GM19023 (cell line): Measurements from ENCODE around the gene DCP1A.
"Not testable (repeated sequence)": the region's sequence is repeated elsewhere in the genome, so short reads cannot be mapped to it uniquely, and the experiment has no call there.

Experiments
- ATAC-seq: cut with Tn5 transposase; IDR thresholded peaks from one replicate; pipeline ENCODE4 v1.9.1; 2021; ENCODE audit warnings: mild to moderate bottlenecking, moderate library complexity; ENCODE audit not compliant: unreplicated experiment

The DCP1A gene

GRCh38 chr3:53347261-53348064, at the start of gene DCP1A:
Gene DCP1A, minus strand, starts transcription at chr3:53347543. Its CDS starts 26 bp downstream, at chr3:53347517.
- ATAC-seq: peak; percentile 96

GRCh38 chr3:53384465-53385423, 37.4 kb upstream of the DCP1A start:
- no peak for ATAC-seq

- no peak for ATAC-seq
These were observed 34.8 kb upstream of the DCP1A start for GRCh38 chr3:53382106-53382505.

- no peak for ATAC-seq
These were observed 33.0 kb upstream of the DCP1A start for GRCh38 chr3:53380306-53380705.

GRCh38 chr3:53379898-53380297, 32.6 kb upstream of the DCP1A start:
- ATAC-seq: no peak

- ATAC-seq: no peak
These were observed 30.5 kb upstream of the DCP1A start for GRCh38 chr3:53377794-53378193.

- no peak for ATAC-seq
These were observed 29.3 kb upstream of the DCP1A start for GRCh38 chr3:53376679-53377078.

GRCh38 chr3:53375019-53375418, 27.7 kb upstream of the DCP1A start:
- peak; percentile 45 for ATAC-seq

GRCh38 chr3:53370719-53371118, 23.4 kb upstream of the DCP1A start:
- not testable (repeated sequence) for ATAC-seq

GRCh38 chr3:53361852-53362251, 14.5 kb upstream of the DCP1A start:
- ATAC-seq: no peak

- ATAC-seq: no peak
These were observed 10.1 kb upstream of the DCP1A start for GRCh38 chr3:53357458-53357857.

GRCh38 chr3:53354945-53355498, 7.7 kb upstream of the DCP1A start:
- ATAC-seq: no peak

GRCh38 chr3:53353202-53353601, 5.9 kb upstream of the DCP1A start:
- no peak for ATAC-seq

- ATAC-seq: no peak
These were observed 3.3 kb upstream of the DCP1A start for GRCh38 chr3:53350652-53351051.

GRCh38 chr3:53348118-53348517, 775 bp upstream of the DCP1A start:
- ATAC-seq: not testable (repeated sequence)

- ATAC-seq: peak; percentile 10
These were observed 452 bp downstream of the DCP1A start for GRCh38 chr3:53346922-53347260.

GRCh38 chr3:53346514-53346913, 829 bp downstream of the DCP1A start:
- no peak for ATAC-seq

GRCh38 chr3:53342353-53342752, 5.0 kb downstream of the DCP1A start:
- ATAC-seq: no peak

- ATAC-seq: no peak
These were observed 10.0 kb downstream of the DCP1A start for GRCh38 chr3:53337167-53337940.

- ATAC-seq: no peak
These were observed 12.6 kb downstream of the DCP1A start for GRCh38 chr3:53334742-53335141.

GRCh38 chr3:53331871-53332270, 15.5 kb downstream of the DCP1A start:
- ATAC-seq: no peak
